SKM-1 (cell line): ENCODE measurements around the gene NUDT4B.
"Not testable (repeated sequence)": the region's sequence is repeated elsewhere in the genome, so short reads cannot be mapped to it uniquely, and the experiment has no call there.

Experiments used
- DNase-seq: peaks from one replicate; lab custom pipeline; 2025; ENCODE audit not compliant: unreplicated experiment; lab: John Stamatoyannopoulos, UW

Gene NUDT4B

GRCh38 chr1:148735538-148735937, 13.0 kb upstream of the NUDT4B start:
- not testable (repeated sequence) for DNase-seq

GRCh38 chr1:148738667-148739066, 9.9 kb upstream of the NUDT4B start:
- DNase-seq, result not testable (repeated sequence)

- DNase-seq, result not testable (repeated sequence)
Measured at GRCh38 chr1:148743200-148743599, 5.4 kb upstream of the NUDT4B start.

DNA sequence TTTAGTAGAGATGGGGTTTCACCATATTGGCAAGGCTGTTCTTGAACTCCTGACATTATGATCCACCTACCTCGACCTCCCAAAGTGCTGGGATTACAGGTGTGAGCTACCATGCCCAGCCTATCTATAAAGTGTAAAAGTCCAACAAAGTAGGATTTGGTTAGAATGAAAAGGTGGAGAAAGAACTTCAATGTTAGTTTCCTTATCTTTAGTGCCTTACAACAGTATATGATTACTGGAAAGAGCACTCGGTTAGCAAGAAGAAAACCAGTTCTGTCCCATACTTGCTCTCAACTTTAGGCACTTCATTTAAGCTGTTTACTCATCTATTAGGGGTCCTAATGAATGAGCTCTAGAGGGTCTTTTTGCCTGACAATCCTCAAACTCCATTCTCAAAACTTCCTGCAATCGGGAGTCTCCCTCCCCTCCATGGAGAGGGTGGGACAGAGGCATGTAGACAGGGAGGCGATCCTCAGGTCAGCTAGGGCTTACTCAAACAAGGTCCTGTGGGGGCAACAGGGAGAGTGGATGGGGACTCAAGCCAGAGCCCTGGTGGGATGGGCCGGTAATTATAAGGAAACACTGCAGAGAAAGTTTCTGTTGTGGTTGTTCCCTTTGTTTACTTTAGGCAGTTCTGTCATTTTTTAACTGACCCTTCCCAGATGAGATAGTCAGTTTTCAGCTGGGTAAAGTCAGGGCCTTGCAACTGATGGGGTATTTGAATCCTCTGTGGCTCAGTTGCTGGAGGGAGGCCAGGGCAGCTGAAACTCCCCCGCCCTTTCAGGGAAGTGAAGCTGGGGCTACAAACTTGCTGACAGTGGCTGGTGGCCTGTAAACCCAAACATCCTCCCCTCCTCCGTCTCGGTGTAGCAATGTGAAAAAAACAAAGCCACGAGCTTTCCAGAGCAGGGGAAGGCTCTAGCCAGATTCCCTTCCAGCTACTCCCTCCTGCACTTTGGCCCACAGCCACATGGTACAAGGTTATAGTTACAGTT, 4.6 kb upstream of the NUDT4B start:
- DNase-seq, result not testable (repeated sequence)

GRCh38 chr1:148749335-148749681, 734 bp downstream of the NUDT4B start:
- not testable (repeated sequence) for DNase-seq

DNA sequence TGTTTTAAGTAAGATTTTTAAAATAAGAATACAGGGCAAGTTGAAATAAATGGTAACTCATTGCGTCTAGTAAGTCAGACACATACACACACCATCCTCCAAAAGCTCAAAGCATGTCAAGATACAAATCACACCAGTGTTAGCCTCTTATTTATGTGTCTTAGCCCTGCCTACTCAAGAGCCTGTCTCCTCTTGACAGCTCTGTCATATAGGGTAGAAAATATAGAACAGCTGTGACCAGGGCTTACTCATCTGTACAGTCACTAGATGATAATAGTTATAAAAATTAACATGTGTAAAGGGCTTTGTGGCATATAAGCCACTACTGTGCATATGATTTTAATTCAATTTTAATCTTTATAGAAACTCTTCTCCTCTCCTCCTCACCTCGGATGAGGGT, 7.7 kb downstream of the NUDT4B start:
- not testable (repeated sequence) for DNase-seq

DNA sequence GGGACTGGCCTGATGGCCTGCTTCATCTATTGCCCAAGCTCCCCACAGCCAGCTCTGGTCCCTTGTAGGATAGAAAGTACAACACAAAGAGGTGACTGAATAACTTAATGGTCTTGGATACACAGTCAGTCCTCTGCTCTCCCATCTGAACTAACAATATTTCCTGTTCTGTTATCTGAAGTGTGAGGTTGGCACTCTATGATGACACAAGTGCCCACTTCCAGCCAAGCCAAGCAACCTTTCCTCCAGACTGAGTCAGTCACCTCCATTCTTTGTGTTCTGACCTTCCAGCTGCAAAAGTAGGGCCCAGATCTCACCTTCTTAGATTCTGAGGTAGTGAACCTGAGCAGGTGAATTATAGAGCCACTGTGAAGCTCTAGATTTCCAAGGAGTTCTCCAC, 8.9 kb downstream of the NUDT4B start:
- not testable (repeated sequence) for DNase-seq

GRCh38 chr1:148758412-148758811, 9.8 kb downstream of the NUDT4B start:
- DNase-seq, result not testable (repeated sequence)

- DNase-seq, result not testable (repeated sequence)
Measured at GRCh38 chr1:148758925-148759324, 10.4 kb downstream of the NUDT4B start.

GRCh38 chr1:148759749-148760148, 11.2 kb downstream of the NUDT4B start:
- DNase-seq, result not testable (repeated sequence)

- not testable (repeated sequence) for DNase-seq
Measured at GRCh38 chr1:148760206-148760605, 11.6 kb downstream of the NUDT4B start.

DNA sequence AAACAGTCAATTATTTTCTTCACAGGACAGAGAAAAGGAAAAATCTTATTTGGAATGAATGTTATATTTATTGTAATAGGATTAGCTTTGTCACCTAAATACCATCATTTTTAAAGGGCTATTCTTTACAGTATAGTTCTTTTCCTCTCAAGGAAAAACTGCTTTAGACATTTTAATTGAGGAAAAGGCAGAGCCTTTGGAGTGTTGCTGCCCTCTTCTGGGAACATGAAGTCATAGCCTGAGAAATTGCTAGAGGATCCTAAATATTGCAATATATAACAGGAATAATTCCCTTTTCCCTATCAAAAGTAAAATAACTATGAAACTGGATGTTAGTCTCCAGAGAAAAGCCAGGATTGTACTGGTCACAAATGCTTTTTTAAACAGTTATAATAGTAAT, 12.8 kb downstream of the NUDT4B start:
- not testable (repeated sequence) for DNase-seq

- DNase-seq, result not testable (repeated sequence)
Measured at GRCh38 chr1:148765238-148766019, 16.9 kb downstream of the NUDT4B start.

GRCh38 chr1:148768541-148768940, 20.0 kb downstream of the NUDT4B start:
- not testable (repeated sequence) for DNase-seq

DNA sequence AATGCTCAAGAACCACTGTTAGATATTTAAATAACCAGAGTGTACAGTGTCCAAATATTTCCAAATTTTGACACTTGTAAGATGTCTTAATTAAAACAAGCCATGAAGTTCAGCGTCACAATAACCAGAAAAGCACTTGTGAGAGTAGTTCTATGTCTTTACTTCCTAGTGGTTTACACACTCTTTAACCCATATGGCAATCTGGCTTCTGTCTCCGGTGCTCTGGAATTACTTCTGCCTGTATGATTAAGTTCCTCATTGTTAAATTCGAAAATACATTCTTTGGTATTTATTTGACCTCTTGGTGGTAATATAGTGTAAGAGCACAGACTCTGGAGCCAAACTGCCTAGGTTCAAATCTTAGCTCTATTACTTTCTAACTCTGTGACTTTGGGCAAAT, 20.9 kb downstream of the NUDT4B start:
- DNase-seq, result not testable (repeated sequence)

DNA sequence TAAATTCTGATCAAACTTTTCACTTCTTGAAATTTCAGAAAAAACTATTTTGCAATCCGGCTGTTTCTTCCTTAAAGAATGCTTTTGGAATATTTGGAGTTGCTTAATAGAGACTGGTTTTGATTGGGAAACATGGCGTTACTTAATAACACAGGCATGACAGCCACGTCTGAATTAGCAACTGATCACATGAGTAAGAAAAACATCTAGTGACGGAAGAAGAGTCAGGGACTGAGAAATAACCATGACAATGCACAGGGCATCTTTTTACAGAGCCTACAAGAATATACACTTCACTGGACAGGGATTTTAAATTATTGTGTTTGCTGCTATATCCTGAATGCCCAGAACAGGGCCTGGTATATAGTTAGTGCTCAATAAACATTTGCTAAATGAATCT, 25.1 kb downstream of the NUDT4B start:
- not testable (repeated sequence) for DNase-seq

DNA sequence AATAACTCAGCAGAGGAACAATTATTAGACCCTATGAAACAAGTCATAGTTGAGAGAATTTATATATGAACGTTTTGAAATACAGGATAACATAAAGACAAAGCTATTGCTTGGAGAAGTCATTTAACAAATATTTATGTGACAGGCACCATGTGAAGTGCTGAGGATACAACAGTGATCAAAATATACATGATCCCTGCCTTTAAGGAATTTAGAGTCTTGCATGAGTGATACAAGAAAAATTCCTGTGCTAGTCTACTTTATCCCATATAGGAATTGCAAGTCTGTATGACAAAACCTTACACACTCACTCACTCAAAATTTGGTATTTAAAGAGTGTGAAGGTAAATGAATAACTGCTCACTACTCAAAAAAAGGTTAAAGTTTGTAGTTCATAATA, 25.5 kb downstream of the NUDT4B start:
- not testable (repeated sequence) for DNase-seq

DNA sequence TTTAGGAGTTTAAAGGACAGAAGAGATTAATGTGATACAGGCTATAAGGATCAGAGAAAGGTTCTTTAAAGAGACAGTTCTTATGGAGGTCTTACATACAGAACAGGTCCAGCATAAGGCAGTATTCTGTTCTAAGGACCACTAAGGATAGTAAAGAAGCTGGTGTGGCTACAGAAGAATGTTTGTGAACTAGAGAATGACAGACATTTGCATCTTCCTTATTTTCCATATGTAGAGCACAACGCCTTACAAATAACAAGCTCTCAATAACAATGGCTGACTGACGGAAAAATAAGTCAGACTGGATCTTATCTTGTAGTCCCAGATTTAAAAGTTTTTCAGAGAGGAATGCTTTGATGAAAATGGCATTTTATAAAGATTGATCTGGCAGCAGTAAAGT, 26.7 kb downstream of the NUDT4B start:
- not testable (repeated sequence) for DNase-seq

DNA sequence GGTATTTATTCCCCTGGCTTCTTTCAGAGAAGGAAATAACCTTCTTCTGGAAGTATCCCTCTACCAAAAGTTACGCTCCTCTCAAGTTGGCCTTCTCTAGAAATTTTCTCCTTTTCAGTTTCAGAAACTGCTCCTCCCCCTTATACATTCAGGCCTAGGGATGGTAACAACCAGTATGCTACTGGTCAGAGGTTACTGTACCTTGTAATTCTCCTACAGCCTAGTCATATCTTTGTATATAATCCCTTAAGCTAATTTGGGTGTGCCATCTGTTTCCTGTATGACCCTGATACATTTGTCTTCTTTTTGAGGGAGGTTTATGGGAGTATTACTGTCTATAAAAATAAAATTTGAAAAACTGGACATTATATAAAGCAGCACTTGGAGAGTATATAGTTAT, 29.1 kb downstream of the NUDT4B start:
- not testable (repeated sequence) for DNase-seq

GRCh38 chr1:148780404-148780803, 31.8 kb downstream of the NUDT4B start:
- not testable (repeated sequence) for DNase-seq

DNA sequence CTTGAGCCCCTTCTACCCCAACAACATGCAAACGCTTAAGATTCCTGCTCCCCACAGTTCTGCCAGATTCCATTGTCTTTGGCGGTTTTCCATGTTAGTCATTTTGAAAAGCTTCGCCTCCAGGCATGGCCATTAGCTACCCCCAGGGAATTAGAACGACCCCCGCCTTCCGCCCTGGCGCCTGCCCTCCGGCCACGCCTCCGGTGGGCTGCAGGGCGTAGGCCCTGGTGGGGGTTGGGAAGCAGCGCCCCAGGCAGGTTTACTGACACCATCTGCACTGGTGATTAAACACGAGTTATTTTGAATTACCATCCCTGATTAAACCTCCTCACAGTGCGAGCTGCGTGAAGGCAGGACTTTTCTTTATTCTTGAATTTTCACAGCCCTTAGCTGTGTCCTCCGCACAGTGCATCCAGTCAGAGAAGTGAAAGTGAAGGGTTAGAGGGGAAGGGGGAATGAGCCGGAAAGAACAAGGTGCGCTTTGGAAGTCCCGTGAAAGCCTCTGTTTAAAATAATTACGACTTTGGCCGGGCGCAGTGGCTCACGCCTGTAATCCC, 43.0 kb downstream of the NUDT4B start:
- not testable (repeated sequence) for DNase-seq
